GM23338 (cell line): Measurements from ENCODE around the gene SLC22A4. TPM values are rescaled to one million over a fixed set of nuclear protein-coding genes. Genes with fewer than 3 reads are reported as not detected.

Source experiments
- ATAC-seq: fragments of 200-7000 bp; cut with Tn5 transposase; 3 replicates; pipeline ENCODE4 v1.9.1; 2020
- DNase-seq: peaks from one replicate; pipeline ENCODE4 v3.0.0-alpha.2; 2015; ENCODE audit warnings: low spot score
- H2AFZ ChIP-seq: fragments of 200-600 bp; sonication (generic); 2 replicates; pipeline ENCODE4 v1.8.0; 2016; ENCODE audit warnings: antibody characterized with exemption, mild to moderate bottlenecking, moderate library complexity
- H3F3A ChIP-seq: fragments of 200-600 bp; sonication (generic); replicated peaks from 2 replicates; pipeline ENCODE4 v1.8.0; 2017; ENCODE audit warnings: antibody characterized with exemption, mixed run types, low read depth
- H3K27ac ChIP-seq: fragments of 200-600 bp; sonication (generic); 2 replicates; pipeline ENCODE4 v1.6.1; 2016; ENCODE audit warnings: low read depth
- H3K27me3 ChIP-seq: fragments of 200-600 bp; sonication (generic); 2 replicates; pipeline ENCODE4 v1.8.0; 2016; ENCODE audit warnings: mild to moderate bottlenecking, mixed run types, moderate library complexity; ENCODE audit not compliant: insufficient read depth
- H3K36me3 ChIP-seq: fragments of 200-600 bp; sonication (generic); 2 replicates; pipeline ENCODE4 v1.8.0; 2016; ENCODE audit warnings: mild to moderate bottlenecking; ENCODE audit not compliant: insufficient read depth
- H3K4me1 ChIP-seq: fragments of 200-600 bp; sonication (generic); 2 replicates; pipeline ENCODE4 v1.8.0; 2016; ENCODE audit warnings: mild to moderate bottlenecking, moderate library complexity; ENCODE audit not compliant: insufficient read depth
- H3K4me2 ChIP-seq: fragments of 200-600 bp; sonication (generic); 2 replicates; pipeline ENCODE4 v1.7.1; 2017; ENCODE audit warnings: mixed run types
- H3K4me3 ChIP-seq: fragments of 200-600 bp; sonication (generic); 2 replicates; pipeline ENCODE4 v1.6.1; 2016; ENCODE audit warnings: mixed run types
- H3K79me2 ChIP-seq: fragments of 200-600 bp; sonication (generic); replicated peaks from 2 replicates; pipeline ENCODE4 v1.8.0; 2017; ENCODE audit warnings: mild to moderate bottlenecking; ENCODE audit not compliant: insufficient read depth
- H3K9me2 ChIP-seq: fragments of 200-600 bp; sonication (generic); 2 replicates; pipeline ENCODE4 v1.8.0; 2017; ENCODE audit not compliant: insufficient read depth
- H4K20me1 ChIP-seq: fragments of 200-600 bp; sonication (generic); replicated peaks from 2 replicates; pipeline ENCODE4 v1.8.0; 2017; ENCODE audit warnings: mild to moderate bottlenecking; ENCODE audit not compliant: insufficient read depth
- H3K27ac Mint-ChIP-seq: 2 replicates; pipeline ENCODE4 v1.8.0; 2020; ENCODE audit warnings: inconsistent platforms, mild to moderate bottlenecking, moderate library complexity, mixed read lengths
- H3K27me3 Mint-ChIP-seq: 3 replicates; pipeline ENCODE4 v1.8.0; 2022; ENCODE audit warnings: low read depth, mild to moderate bottlenecking, moderate library complexity, mixed read lengths, inconsistent platforms; ENCODE audit not compliant: insufficient read depth, poor library complexity
- H3K36me3 Mint-ChIP-seq: 3 replicates; pipeline ENCODE4 v1.8.0; 2021; ENCODE audit warnings: low read depth, mild to moderate bottlenecking, inconsistent platforms, moderate library complexity, mixed read lengths
- H3K4me1 Mint-ChIP-seq: 3 replicates; pipeline ENCODE4 v1.8.0; 2020; ENCODE audit warnings: mild to moderate bottlenecking, inconsistent platforms, mixed read lengths
- H3K4me3 Mint-ChIP-seq: 3 replicates; pipeline ENCODE4 v1.8.0; 2021; ENCODE audit warnings: moderate library complexity, mild to moderate bottlenecking, inconsistent platforms, mixed read lengths
- H3K9me3 Mint-ChIP-seq: 3 replicates; pipeline ENCODE4 v1.8.0; 2020; ENCODE audit warnings: moderate library complexity, mild to moderate bottlenecking, inconsistent platforms, mixed read lengths
- CREB1 ChIP-seq: fragments of 250-450 bp; sonication (Bioruptor Pico); IDR thresholded peaks from 2 replicates; pipeline ENCODE4 v1.5.0; 2020; ENCODE audit warnings: low read depth, mild to moderate bottlenecking, moderate library complexity
- EZH2 ChIP-seq: fragments of 200-600 bp; sonication (generic); IDR thresholded peaks from one replicate; pipeline ENCODE4 v1.8.0; 2017; ENCODE audit warnings: antibody characterized with exemption, mild to moderate bottlenecking, low read depth; ENCODE audit not compliant: unreplicated experiment
- EZH2phosphoT487 ChIP-seq: fragments of 200-600 bp; sonication (generic); IDR thresholded peaks from one replicate; pipeline ENCODE4 v1.8.1; 2018; ENCODE audit warnings: antibody characterized with exemption; ENCODE audit not compliant: unreplicated experiment
- JUNB ChIP-seq: IDR thresholded peaks from one replicate; pipeline ENCODE4 v1.6.1; 2016; ENCODE audit warnings: antibody characterized with exemption; ENCODE audit not compliant: unreplicated experiment
- NANOG ChIP-seq: IDR thresholded peaks from 2 replicates; pipeline ENCODE4 v1.6.1; 2016; ENCODE audit warnings: antibody characterized with exemption, borderline replicate concordance
- POLR2AphosphoS5 ChIP-seq: IDR thresholded peaks from 2 replicates; pipeline ENCODE4 v1.6.1; 2016; ENCODE audit warnings: antibody characterized with exemption, low read depth
- ZNF114 ChIP-seq: fragments of 250-450 bp; sonication (Bioruptor Pico); IDR thresholded peaks from 2 replicates; pipeline ENCODE4 v1.5.0; 2020; ENCODE audit warnings: mild to moderate bottlenecking, moderate library complexity
- polyA plus RNA-seq: library from polyadenylated mRNA; unstranded; fragments of >200 nt; fragmentation: Nextera tagmentation; extraction: Ambion mirVana; gene quantifications from 2 replicates; pipeline ENCODE4 v1.2.1, GENCODE V29; 2016
- total RNA-seq: library from RNA; depleted of rRNA; stranded (reverse); fragments of >200 nt; shearing (Covaris generic); gene quantifications from 2 replicates; pipeline ENCODE4 v1.2.3, GENCODE V29; 2014
- TF ChIP-seq, protein P1 (sequence below): IDR thresholded peaks from 2 replicates; pipeline ENCODE4 v1.6.1; 2016; ENCODE audit warnings: antibody characterized with exemption
- TF ChIP-seq, protein P2 (sequence below): IDR thresholded peaks from one replicate; pipeline ENCODE4 v1.6.1; 2018; ENCODE audit warnings: antibody characterized with exemption; ENCODE audit not compliant: unreplicated experiment
- TF ChIP-seq, protein P3 (sequence below), 2 experiments: fragments of 200-600 bp in 1 of 2; sonication (generic) in 1 of 2; conservative IDR thresholded peaks; 2 replicates each; pipeline versions ENCODE4 v1.5.1 to v1.6.1; 2016 to 2017; ENCODE audit warnings: antibody characterized with exemption in 2 of 2, low read depth in 2 of 2, mild to moderate bottlenecking in 2 of 2, moderate library complexity in 1 of 2
- TF ChIP-seq, protein P4 (sequence below): fragments of 250-450 bp; sonication (Bioruptor Pico); IDR thresholded peaks from 2 replicates; pipeline ENCODE4 v1.5.0; 2020; ENCODE audit warnings: mild to moderate bottlenecking, moderate library complexity

Gene SLC22A4
- total and polyA plus RNA-seq, 2 experiments from 2014 or later: 0.28 to 0.40 TPM

DNA sequence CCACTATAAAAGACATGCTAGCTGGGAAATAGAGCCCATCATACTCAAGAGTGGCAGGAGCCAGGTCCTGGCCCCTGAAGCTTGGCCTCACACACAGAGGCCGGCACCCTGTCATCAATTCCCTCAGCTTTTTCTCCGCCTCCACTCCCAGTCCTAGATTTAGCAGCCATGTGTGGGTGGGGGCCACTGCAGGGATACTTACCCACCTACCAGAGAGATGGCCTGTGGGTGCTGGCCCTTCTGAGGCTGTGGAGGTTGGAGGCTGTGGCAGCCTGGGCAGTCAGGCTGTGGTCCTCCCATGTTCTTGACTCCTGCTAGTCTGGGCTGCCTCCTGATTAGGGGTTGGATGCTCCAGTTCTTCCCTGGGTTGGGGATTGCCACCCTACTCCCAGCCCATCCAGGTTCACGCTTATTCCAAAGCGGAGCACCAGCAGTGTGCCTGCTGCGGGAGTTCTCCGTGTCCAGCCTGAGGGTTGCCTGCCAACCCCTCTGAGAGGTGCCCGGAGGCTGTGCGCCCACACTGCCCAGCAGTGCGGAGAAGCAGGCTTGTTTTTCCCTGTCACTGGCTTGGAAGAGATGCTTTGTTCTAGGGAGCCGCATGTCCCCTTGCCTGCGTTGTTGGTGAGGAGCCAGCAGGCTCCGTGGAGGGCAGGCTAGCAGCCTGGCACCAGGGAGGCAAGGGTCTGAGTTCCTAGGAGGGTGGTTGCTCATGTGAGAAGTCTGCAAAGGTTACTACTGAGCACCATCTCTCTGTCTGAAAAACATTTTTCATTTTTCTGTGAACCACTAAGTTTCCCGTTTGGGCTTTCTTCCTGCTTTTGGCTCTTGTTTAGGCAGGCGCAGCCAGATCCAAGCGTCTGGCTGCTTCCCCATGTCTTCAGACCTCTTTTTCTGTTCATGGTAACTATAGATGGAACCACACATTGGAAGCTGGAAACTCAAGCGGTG is 82.8 kb downstream of the SLC22A4 start:
- no peak for ATAC-seq
- Mint-ChIP-seq H3K4me3 (no peak overlapping the region), H3K9me3 (no peaks in the 10 kb centered on the region), H3K27ac (no peak overlapping the region), H3K36me3 (no peaks in the 10 kb centered on the region), H3K4me1 (no peaks in the 10 kb centered on the region; the same call in 2 of the 3 replicates), H3K27me3 (peaks cover 4% of the 10 kb centered on the region)
- TF ChIP-seq POLR2AphosphoS5 (no peak), NANOG (no peak), CREB1 (CRISPR knock-in tag) (no peak), EZH2 (no peak), JUNB (no peak), ZNF114 (CRISPR knock-in tag) (no peak), EZH2phosphoT487 (no peak)
- TF ChIP-seq, protein P1, sequence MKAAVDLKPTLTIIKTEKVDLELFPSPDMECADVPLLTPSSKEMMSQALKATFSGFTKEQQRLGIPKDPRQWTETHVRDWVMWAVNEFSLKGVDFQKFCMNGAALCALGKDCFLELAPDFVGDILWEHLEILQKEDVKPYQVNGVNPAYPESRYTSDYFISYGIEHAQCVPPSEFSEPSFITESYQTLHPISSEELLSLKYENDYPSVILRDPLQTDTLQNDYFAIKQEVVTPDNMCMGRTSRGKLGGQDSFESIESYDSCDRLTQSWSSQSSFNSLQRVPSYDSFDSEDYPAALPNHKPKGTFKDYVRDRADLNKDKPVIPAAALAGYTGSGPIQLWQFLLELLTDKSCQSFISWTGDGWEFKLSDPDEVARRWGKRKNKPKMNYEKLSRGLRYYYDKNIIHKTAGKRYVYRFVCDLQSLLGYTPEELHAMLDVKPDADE: no peak
- TF ChIP-seq, protein P2, sequence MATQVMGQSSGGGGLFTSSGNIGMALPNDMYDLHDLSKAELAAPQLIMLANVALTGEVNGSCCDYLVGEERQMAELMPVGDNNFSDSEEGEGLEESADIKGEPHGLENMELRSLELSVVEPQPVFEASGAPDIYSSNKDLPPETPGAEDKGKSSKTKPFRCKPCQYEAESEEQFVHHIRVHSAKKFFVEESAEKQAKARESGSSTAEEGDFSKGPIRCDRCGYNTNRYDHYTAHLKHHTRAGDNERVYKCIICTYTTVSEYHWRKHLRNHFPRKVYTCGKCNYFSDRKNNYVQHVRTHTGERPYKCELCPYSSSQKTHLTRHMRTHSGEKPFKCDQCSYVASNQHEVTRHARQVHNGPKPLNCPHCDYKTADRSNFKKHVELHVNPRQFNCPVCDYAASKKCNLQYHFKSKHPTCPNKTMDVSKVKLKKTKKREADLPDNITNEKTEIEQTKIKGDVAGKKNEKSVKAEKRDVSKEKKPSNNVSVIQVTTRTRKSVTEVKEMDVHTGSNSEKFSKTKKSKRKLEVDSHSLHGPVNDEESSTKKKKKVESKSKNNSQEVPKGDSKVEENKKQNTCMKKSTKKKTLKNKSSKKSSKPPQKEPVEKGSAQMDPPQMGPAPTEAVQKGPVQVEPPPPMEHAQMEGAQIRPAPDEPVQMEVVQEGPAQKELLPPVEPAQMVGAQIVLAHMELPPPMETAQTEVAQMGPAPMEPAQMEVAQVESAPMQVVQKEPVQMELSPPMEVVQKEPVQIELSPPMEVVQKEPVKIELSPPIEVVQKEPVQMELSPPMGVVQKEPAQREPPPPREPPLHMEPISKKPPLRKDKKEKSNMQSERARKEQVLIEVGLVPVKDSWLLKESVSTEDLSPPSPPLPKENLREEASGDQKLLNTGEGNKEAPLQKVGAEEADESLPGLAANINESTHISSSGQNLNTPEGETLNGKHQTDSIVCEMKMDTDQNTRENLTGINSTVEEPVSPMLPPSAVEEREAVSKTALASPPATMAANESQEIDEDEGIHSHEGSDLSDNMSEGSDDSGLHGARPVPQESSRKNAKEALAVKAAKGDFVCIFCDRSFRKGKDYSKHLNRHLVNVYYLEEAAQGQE: no peak
- TF ChIP-seq, protein P3, sequence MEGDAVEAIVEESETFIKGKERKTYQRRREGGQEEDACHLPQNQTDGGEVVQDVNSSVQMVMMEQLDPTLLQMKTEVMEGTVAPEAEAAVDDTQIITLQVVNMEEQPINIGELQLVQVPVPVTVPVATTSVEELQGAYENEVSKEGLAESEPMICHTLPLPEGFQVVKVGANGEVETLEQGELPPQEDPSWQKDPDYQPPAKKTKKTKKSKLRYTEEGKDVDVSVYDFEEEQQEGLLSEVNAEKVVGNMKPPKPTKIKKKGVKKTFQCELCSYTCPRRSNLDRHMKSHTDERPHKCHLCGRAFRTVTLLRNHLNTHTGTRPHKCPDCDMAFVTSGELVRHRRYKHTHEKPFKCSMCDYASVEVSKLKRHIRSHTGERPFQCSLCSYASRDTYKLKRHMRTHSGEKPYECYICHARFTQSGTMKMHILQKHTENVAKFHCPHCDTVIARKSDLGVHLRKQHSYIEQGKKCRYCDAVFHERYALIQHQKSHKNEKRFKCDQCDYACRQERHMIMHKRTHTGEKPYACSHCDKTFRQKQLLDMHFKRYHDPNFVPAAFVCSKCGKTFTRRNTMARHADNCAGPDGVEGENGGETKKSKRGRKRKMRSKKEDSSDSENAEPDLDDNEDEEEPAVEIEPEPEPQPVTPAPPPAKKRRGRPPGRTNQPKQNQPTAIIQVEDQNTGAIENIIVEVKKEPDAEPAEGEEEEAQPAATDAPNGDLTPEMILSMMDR (conservative IDR thresholded peaks at IDR 0.05; ENCODE audit: low read depth in 2 of 2): no peak
- TF ChIP-seq, protein P4, sequence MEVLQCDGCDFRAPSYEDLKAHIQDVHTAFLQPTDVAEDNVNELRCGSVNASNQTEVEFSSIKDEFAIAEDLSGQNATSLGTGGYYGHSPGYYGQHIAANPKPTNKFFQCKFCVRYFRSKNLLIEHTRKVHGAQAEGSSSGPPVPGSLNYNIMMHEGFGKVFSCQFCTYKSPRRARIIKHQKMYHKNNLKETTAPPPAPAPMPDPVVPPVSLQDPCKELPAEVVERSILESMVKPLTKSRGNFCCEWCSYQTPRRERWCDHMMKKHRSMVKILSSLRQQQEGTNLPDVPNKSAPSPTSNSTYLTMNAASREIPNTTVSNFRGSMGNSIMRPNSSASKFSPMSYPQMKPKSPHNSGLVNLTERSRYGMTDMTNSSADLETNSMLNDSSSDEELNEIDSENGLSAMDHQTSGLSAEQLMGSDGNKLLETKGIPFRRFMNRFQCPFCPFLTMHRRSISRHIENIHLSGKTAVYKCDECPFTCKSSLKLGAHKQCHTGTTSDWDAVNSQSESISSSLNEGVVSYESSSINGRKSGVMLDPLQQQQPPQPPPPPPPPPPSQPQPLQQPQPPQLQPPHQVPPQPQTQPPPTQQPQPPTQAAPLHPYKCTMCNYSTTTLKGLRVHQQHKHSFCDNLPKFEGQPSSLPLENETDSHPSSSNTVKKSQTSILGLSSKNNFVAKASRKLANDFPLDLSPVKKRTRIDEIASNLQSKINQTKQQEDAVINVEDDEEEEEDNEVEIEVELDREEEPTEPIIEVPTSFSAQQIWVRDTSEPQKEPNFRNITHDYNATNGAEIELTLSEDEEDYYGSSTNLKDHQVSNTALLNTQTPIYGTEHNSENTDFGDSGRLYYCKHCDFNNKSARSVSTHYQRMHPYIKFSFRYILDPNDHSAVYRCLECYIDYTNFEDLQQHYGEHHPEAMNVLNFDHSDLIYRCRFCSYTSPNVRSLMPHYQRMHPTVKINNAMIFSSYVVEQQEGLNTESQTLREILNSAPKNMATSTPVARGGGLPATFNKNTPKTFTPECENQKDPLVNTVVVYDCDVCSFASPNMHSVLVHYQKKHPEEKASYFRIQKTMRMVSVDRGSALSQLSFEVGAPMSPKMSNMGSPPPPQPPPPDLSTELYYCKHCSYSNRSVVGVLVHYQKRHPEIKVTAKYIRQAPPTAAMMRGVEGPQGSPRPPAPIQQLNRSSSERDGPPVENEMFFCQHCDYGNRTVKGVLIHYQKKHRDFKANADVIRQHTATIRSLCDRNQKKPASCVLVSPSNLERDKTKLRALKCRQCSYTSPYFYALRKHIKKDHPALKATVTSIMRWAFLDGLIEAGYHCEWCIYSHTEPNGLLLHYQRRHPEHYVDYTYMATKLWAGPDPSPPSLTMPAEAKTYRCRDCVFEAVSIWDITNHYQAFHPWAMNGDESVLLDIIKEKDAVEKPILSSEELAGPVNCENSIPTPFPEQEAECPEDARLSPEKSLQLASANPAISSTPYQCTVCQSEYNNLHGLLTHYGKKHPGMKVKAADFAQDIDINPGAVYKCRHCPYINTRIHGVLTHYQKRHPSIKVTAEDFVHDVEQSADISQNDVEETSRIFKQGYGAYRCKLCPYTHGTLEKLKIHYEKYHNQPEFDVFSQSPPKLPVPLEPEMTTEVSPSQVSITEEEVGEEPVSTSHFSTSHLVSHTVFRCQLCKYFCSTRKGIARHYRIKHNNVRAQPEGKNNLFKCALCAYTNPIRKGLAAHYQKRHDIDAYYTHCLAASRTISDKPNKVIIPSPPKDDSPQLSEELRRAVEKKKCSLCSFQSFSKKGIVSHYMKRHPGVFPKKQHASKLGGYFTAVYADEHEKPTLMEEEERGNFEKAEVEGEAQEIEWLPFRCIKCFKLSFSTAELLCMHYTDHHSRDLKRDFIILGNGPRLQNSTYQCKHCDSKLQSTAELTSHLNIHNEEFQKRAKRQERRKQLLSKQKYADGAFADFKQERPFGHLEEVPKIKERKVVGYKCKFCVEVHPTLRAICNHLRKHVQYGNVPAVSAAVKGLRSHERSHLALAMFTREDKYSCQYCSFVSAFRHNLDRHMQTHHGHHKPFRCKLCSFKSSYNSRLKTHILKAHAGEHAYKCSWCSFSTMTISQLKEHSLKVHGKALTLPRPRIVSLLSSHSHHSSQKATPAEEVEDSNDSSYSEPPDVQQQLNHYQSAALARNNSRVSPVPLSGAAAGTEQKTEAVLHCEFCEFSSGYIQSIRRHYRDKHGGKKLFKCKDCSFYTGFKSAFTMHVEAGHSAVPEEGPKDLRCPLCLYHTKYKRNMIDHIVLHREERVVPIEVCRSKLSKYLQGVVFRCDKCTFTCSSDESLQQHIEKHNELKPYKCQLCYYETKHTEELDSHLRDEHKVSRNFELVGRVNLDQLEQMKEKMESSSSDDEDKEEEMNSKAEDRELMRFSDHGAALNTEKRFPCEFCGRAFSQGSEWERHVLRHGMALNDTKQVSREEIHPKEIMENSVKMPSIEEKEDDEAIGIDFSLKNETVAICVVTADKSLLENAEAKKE (CRISPR knock-in tag): no peak
- no peaks in the 10 kb centered on the region for H3F3A ChIP-seq
- no peaks in the 10 kb centered on the region for H3K79me2 ChIP-seq
- H3K4me2 ChIP-seq: no peak overlapping the region
- no peak for DNase-seq
- H3K9me2 ChIP-seq: no peaks in the 10 kb centered on the region
- no peak overlapping the region for H2AFZ ChIP-seq
- no peak overlapping the region for H3K4me3 ChIP-seq
- no peak overlapping the region for H3K27ac ChIP-seq
- H3K4me1 ChIP-seq: no peaks in the 10 kb centered on the region
- H3K27me3 ChIP-seq: 0 out of 2 replicates have a peak, but pooled peaks cover under 1% of the 10 kb centered on the region
- H4K20me1 ChIP-seq: no peaks in the 10 kb centered on the region
- no peaks in the 10 kb centered on the region for H3K36me3 ChIP-seq
